ENCODE measurements around the gene PPP1R12C. TPM values are rescaled to one million over a fixed set of nuclear protein-coding genes. Genes with fewer than 3 reads are reported as not detected.

PPP1R12C gene
- total and polyA plus RNA-seq, 2 donors from 2014 or later, result 89.0 to 146 TPM

- Histone ChIP-seq H3K4me1 (ENCODE audit: control insufficient read depth in 2 of 3, insufficient read depth in 2 of 3, low read depth in 1 of 3, low read length in 3 of 3) (no peaks in the 10 kb centered on the region), H3K9ac (ENCODE audit: low read length in 3 of 3) (no peak overlapping the region), H3K27me3 (ENCODE audit: control insufficient read depth, insufficient read depth, low read length) (peaks cover 7% of the 10 kb centered on the region), H3K4me3 (ENCODE audit: low read length in 3 of 3) (no peak overlapping the region), H3K9me3 (ENCODE audit: control insufficient read depth in 2 of 3, insufficient read depth in 1 of 3, low read length in 3 of 3) (no peaks in the 10 kb centered on the region), H3K27ac (ENCODE audit: low read depth in 2 of 2, low read length in 2 of 2) (no peak overlapping the region), H3K36me3 (ENCODE audit: control insufficient read depth in 2 of 3, insufficient read depth in 3 of 3, low read length in 3 of 3) (no peaks in the 10 kb centered on the region)
- no peak for FAIRE-seq
- DNase-seq, result no peak
- TF ChIP-seq, protein P1, sequence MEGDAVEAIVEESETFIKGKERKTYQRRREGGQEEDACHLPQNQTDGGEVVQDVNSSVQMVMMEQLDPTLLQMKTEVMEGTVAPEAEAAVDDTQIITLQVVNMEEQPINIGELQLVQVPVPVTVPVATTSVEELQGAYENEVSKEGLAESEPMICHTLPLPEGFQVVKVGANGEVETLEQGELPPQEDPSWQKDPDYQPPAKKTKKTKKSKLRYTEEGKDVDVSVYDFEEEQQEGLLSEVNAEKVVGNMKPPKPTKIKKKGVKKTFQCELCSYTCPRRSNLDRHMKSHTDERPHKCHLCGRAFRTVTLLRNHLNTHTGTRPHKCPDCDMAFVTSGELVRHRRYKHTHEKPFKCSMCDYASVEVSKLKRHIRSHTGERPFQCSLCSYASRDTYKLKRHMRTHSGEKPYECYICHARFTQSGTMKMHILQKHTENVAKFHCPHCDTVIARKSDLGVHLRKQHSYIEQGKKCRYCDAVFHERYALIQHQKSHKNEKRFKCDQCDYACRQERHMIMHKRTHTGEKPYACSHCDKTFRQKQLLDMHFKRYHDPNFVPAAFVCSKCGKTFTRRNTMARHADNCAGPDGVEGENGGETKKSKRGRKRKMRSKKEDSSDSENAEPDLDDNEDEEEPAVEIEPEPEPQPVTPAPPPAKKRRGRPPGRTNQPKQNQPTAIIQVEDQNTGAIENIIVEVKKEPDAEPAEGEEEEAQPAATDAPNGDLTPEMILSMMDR (IDR thresholded peaks at IDR 0.05; ENCODE audit: borderline replicate concordance, extremely low read depth, insufficient read depth), result no peak
- intact Hi-C loops (cut with DNase I), result no loop called here
These were observed 44.3 kb upstream of the PPP1R12C start for GRCh38 chr19:55161571-55162322.

DNA sequence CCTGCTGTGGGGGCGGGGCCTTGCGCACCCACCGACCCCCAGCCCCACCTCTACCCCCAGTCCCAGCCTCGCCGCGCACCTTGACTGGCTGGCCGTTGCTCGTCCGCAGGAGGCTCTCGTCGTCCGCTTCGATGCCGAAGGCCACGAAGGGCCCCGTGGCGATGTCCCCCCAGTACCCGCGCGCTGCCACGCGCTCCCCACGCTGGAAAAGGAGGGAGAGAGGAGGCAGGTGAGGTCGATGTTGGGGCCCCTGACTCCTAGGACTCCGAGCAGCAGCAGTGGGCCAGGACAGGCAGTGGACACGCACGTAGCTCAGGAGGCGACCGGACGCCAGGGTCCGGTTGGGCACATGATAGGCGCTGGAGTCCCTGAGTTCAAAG, 43.5 kb upstream of the PPP1R12C start:
- TF ChIP-seq, protein P1 (IDR thresholded peaks at IDR 0.05; ENCODE audit: borderline replicate concordance, extremely low read depth, insufficient read depth), result no peak
- Histone ChIP-seq H3K4me1 (ENCODE audit: control insufficient read depth in 2 of 3, insufficient read depth in 2 of 3, low read depth in 1 of 3, low read length in 3 of 3) (no peaks in the 10 kb centered on the region), H3K27me3 (ENCODE audit: control insufficient read depth, insufficient read depth, low read length) (peaks cover 7% of the 10 kb centered on the region), H3K9ac (ENCODE audit: low read length in 3 of 3) (no peak overlapping the region), H3K4me3 (ENCODE audit: low read length in 3 of 3) (no peak overlapping the region), H3K27ac (ENCODE audit: low read depth in 2 of 2, low read length in 2 of 2) (no peak overlapping the region), H3K9me3 (ENCODE audit: control insufficient read depth in 2 of 3, insufficient read depth in 1 of 3, low read length in 3 of 3) (no peaks in the 10 kb centered on the region), H3K36me3 (ENCODE audit: control insufficient read depth in 2 of 3, insufficient read depth in 3 of 3, low read length in 3 of 3) (no peaks in the 10 kb centered on the region)
- no peak for FAIRE-seq
- intact Hi-C loops (cut with DNase I), result no loop called here
- DNase-seq, result peak in 1 of 5 donors; percentile 69

GRCh38 chr19:55160128-55160985, 42.9 kb upstream of the PPP1R12C start:
- FAIRE-seq (no peak), DNase-seq (peak; percentile 91 to 95 (median 92))
- Histone ChIP-seq H3K9ac (ENCODE audit: low read length in 3 of 3) (no peak overlapping the region), H3K9me3 (ENCODE audit: control insufficient read depth in 2 of 3, insufficient read depth in 1 of 3, low read length in 3 of 3) (no peaks in the 10 kb centered on the region), H3K27ac (ENCODE audit: low read depth in 2 of 2, low read length in 2 of 2) (no peak overlapping the region), H3K27me3 (ENCODE audit: control insufficient read depth, insufficient read depth, low read length) (peaks cover 7% of the 10 kb centered on the region), H3K4me3 (ENCODE audit: low read length in 3 of 3) (no peak overlapping the region), H3K4me1 (ENCODE audit: control insufficient read depth in 2 of 3, insufficient read depth in 2 of 3, low read depth in 1 of 3, low read length in 3 of 3) (no peaks in the 10 kb centered on the region), H3K36me3 (ENCODE audit: control insufficient read depth in 2 of 3, insufficient read depth in 3 of 3, low read length in 3 of 3) (no peaks in the 10 kb centered on the region)
- TF ChIP-seq, protein P1 (IDR thresholded peaks at IDR 0.05; ENCODE audit: borderline replicate concordance, extremely low read depth, insufficient read depth), result peak; percentile 48
- intact Hi-C loops (cut with DNase I), result no loop called here
